Measurements from ENCODE around the gene INHA. TPM values are rescaled to one million over a fixed set of nuclear protein-coding genes. Genes with fewer than 3 reads are reported as not detected.

The INHA gene
- total RNA-seq, 1 donor from 2014 or later, result 0.52 TPM

- no peak overlapping the region for H3K9ac ChIP-seq (ENCODE audit: low read length)
- H3K4me1 ChIP-seq (ENCODE audit: insufficient read depth, low read length), result no peaks in the 10 kb centered on the region
- H3K27me3 ChIP-seq (ENCODE audit: insufficient read depth, low read length), result no peaks in the 10 kb centered on the region
- H3K79me2 ChIP-seq (ENCODE audit: insufficient read depth, low read length), result no peaks in the 10 kb centered on the region
- H3K36me3 ChIP-seq (ENCODE audit: insufficient read depth, low read length), result no peaks in the 10 kb centered on the region
- no peak overlapping the region for H3K27ac Mint-ChIP-seq (ENCODE audit: unreplicated experiment)
- H3K9me3 Mint-ChIP-seq (ENCODE audit: unreplicated experiment), result no peaks in the 10 kb centered on the region
- H3K36me3 Mint-ChIP-seq (ENCODE audit: low read depth, unreplicated experiment), result peaks cover 29% of the 10 kb centered on the region
- no peak overlapping the region for H3K4me3 ChIP-seq (ENCODE audit: insufficient read depth, low read depth, low read length)
- TF ChIP-seq CTCF (IDR thresholded peaks at IDR 0.05; ENCODE audit: insufficient read depth, low read depth, low read length), result no peak
- TF ChIP-seq EZH2 (IDR thresholded peaks at IDR 0.05; ENCODE audit: insufficient read depth, low read length), result no peak
- H3K9me3 ChIP-seq (ENCODE audit: insufficient read depth, low read depth, low read length), result no peaks in the 10 kb centered on the region
- peaks cover 14% of the 10 kb centered on the region for H4K20me1 ChIP-seq (ENCODE audit: insufficient read depth, low read length)
- no peak for FAIRE-seq
- H3K4me1 Mint-ChIP-seq (ENCODE audit: low read depth, unreplicated experiment), result peaks cover 10% of the 10 kb centered on the region
- no peak for DNase-seq (ENCODE audit: low read depth)
- peak overlapping the region; percentile 35 for H3K4me3 Mint-ChIP-seq (ENCODE audit: unreplicated experiment)
- H3K27ac ChIP-seq (ENCODE audit: low read depth, low read length), result no peak overlapping the region
- H2AFZ ChIP-seq (ENCODE audit: low read depth, low read length), result no peak overlapping the region
- no peak overlapping the region for H3K4me2 ChIP-seq (ENCODE audit: low read length)
- no peaks in the 10 kb centered on the region for H3K27me3 Mint-ChIP-seq (ENCODE audit: low read depth, unreplicated experiment)
These were observed 10.7 kb upstream of the INHA start for GRCh38 chr2:219561179-219562048.

- H3K4me1 Mint-ChIP-seq (ENCODE audit: low read depth, unreplicated experiment), result peaks cover 10% of the 10 kb centered on the region
- FAIRE-seq, result no peak
- H3K4me2 ChIP-seq (ENCODE audit: low read length), result no peak overlapping the region
These were observed 9.8 kb upstream of the INHA start for GRCh38 chr2:219562049-219563020.

More at GRCh38 chr2:219562049-219563020, 9.8 kb upstream of the INHA start:
- Mint-ChIP-seq H3K27ac (ENCODE audit: unreplicated experiment) (no peak overlapping the region), H3K27me3 (ENCODE audit: low read depth, unreplicated experiment) (no peaks in the 10 kb centered on the region), H3K9me3 (ENCODE audit: unreplicated experiment) (no peaks in the 10 kb centered on the region), H3K36me3 (ENCODE audit: low read depth, unreplicated experiment) (peaks cover 35% of the 10 kb centered on the region), H3K4me3 (ENCODE audit: unreplicated experiment) (no peak overlapping the region)
- H3K27me3 ChIP-seq (ENCODE audit: insufficient read depth, low read length), result no peaks in the 10 kb centered on the region
- H2AFZ ChIP-seq (ENCODE audit: low read depth, low read length), result no peak overlapping the region
- H4K20me1 ChIP-seq (ENCODE audit: insufficient read depth, low read length), result peaks cover 14% of the 10 kb centered on the region
- no peak for DNase-seq (ENCODE audit: low read depth)
- H3K36me3 ChIP-seq (ENCODE audit: insufficient read depth, low read length), result no peaks in the 10 kb centered on the region
- no peaks in the 10 kb centered on the region for H3K9me3 ChIP-seq (ENCODE audit: insufficient read depth, low read depth, low read length)
- no peaks in the 10 kb centered on the region for H3K4me1 ChIP-seq (ENCODE audit: insufficient read depth, low read length)
- H3K9ac ChIP-seq (ENCODE audit: low read length), result no peak overlapping the region
- no peak overlapping the region for H3K27ac ChIP-seq (ENCODE audit: low read depth, low read length)
- H3K79me2 ChIP-seq (ENCODE audit: insufficient read depth, low read length), result no peaks in the 10 kb centered on the region
- no peak for TF ChIP-seq CTCF (IDR thresholded peaks at IDR 0.05; ENCODE audit: insufficient read depth, low read depth, low read length)
- no peak for TF ChIP-seq EZH2 (IDR thresholded peaks at IDR 0.05; ENCODE audit: insufficient read depth, low read length)
- H3K4me3 ChIP-seq (ENCODE audit: insufficient read depth, low read depth, low read length), result no peak overlapping the region

Measured in astrocyte (in vitro differentiated cells and primary cell).